AG09309 (cell line): ENCODE measurements around the gene CAPN1.
A peak's percentile ranks its signal among the peaks of the same experiment; 100 is the strongest.
"Not testable (repeated sequence)": the region's sequence is repeated elsewhere in the genome, so short reads cannot be mapped to it uniquely, and the experiment has no call there.

Experiments
- DNase-seq: peaks from one replicate; pipeline ENCODE4 v3.0.0-alpha.2; 2010; ENCODE audit warnings: low read depth
- H3K4me3 ChIP-seq: 2 replicates; pipeline ENCODE4 v1.5.1; 2011; ENCODE audit warnings: mild to moderate bottlenecking, low read depth, low read length, moderate library complexity; ENCODE audit not compliant: control insufficient read depth
- TF ChIP-seq, protein P1 (sequence below): IDR thresholded peaks from 2 replicates; pipeline ENCODE4 v1.5.1; 2011; ENCODE audit warnings: mild to moderate bottlenecking, low read depth, low read length, inconsistent platforms; ENCODE audit not compliant: insufficient read depth, control insufficient read depth; ENCODE audit errors: missing control alignments

Gene CAPN1

DNA sequence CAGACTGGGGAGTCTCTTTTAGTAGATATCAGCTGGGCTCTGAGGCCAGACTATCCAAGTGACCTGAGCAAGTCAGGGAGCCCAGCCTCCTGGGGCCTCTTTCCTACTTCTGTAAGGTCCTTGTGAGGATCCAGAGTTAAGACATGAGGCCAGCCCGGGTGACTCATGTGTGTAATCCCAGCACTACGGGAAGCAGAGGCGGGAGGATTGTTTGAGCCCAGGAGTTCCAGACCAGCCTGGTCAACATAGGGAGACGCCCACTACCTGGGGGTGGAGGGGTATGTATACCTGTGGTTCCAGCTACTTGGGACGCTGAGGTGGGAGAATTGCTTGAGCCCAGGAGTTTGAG lies 43.2 kb downstream of the CAPN1 start:
- no peak overlapping the region for H3K4me3 ChIP-seq
- DNase-seq: peak; percentile 39
- TF ChIP-seq, protein P1, sequence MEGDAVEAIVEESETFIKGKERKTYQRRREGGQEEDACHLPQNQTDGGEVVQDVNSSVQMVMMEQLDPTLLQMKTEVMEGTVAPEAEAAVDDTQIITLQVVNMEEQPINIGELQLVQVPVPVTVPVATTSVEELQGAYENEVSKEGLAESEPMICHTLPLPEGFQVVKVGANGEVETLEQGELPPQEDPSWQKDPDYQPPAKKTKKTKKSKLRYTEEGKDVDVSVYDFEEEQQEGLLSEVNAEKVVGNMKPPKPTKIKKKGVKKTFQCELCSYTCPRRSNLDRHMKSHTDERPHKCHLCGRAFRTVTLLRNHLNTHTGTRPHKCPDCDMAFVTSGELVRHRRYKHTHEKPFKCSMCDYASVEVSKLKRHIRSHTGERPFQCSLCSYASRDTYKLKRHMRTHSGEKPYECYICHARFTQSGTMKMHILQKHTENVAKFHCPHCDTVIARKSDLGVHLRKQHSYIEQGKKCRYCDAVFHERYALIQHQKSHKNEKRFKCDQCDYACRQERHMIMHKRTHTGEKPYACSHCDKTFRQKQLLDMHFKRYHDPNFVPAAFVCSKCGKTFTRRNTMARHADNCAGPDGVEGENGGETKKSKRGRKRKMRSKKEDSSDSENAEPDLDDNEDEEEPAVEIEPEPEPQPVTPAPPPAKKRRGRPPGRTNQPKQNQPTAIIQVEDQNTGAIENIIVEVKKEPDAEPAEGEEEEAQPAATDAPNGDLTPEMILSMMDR: no peak

DNA sequence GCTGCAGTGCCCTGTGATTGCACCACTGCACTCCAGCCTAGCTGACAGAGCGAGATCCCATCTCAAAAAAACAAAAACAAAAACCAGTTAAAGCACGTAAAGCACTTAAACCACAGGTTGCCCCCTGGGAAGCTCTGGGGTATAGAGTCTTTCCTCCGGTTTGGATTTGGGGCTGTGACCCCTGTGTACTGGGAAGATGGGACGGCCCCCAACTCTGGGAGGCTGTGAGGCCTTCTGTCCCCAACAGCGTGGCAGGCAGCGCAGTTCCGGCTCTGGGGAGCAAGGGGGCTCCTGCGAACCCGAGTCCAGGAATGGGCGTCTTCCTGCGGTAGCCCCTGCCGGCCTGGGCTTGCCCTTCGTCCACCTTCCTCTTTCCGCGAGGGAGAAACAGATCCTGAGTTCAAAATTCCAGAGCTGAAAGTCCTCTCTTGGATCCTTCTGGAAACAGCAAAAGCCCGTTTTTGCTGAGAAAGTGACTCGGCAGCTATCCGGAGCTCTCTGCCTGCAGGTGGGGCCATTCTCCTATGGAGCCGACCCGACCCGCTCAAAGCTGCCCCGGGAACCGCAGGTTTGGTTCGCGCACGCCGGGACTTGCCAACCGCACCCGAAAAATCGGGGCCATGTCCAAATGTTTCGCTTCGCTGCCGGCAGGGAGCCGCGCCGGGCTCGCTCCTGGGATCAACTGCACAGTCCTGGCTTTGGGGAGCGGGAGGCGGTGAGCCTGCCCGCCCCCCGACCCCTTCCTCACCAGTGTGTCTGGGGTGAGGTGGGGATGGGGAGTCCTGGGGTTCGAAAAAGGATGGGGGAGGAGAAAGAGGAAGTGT lies 43.8 kb downstream of the CAPN1 start:
- H3K4me3 ChIP-seq: peak overlapping the region; percentile 47
- TF ChIP-seq, protein P1: peak; percentile 63
- DNase-seq: peak; percentile 16

DNA sequence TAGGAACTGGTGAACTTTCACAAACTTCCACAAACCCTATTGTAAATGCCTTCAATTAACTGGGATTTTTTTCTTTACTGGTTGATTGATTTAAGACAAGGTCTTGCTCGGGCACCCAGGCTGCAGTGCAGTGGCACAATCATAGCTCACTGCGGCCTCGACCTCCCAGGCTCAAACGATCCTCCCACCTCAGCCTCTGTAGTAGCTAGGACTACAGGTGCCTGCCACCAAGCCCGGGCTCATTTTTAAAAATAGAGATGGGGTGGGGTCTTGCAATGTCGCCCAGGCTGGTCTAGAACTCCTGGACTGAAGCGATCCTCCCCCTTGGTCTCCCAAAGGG lies 44.3 kb downstream of the CAPN1 start:
- TF ChIP-seq, protein P1: no peak
- H3K4me3 ChIP-seq: peak overlapping the region; percentile 47
- DNase-seq: no peak

DNA sequence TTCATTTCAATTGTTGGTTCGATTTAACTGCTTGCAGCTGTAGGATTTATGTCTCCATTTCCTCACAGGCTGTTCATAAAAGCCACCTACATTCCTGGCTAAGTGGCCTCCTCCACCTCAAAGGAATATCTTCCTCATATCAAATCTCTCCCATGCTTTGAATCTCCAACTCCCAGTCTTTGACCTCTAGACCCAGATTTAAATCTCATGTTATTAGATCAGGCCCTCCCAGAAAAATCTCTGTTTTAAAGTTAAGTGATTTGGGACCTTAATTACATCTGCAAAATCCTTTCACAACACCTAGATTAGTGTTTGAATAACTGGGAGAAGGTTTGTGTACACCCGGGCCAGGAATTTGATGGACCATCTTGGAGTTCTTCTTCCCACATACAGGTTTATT lies 46.2 kb downstream of the CAPN1 start:
- no peak for DNase-seq
- TF ChIP-seq, protein P1: no peak
- no peak overlapping the region for H3K4me3 ChIP-seq

DNA sequence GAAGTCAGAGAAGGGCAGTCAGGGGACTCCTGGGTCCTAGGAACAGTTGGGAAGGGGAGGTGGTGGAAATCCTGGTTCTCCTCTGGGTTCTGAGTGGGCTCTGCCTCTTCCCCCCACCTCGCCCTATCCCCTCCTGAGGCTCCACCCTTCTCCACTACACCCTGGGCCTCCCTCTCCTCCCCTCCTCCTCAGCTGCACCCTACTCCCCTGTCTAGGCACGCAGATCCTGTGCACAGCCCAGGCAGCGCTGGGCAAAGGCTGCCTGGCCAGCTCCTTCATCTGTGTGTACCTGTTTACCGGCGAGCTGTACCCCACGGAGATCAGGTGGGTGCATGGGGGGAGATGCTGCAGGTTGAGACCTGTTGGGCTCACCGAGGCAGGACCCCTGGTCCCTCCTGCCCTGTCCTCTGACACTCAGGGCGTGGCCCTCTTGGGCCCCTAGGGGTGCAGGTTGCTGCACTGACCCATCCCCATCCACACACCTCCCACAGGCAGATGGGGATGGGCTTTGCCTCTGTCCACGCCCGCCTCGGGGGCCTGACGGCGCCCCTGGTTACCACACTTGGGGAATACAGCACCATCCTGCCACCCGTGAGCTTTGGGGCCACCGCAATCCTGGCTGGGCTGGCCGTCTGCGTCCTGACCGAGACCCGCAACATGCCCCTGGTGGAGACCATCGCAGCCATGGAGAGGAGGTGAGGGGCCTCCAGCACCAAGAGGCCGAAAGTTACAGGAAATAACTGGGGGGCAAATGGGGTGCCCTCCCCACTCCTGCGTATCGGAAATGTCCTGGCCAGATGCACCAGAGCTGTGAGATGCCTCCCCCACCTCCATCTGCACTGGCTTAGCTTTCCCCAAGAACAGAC lies 54.7 kb downstream of the CAPN1 start:
- DNase-seq: no peak
- TF ChIP-seq, protein P1: no peak
- H3K4me3 ChIP-seq: no peak overlapping the region

DNA sequence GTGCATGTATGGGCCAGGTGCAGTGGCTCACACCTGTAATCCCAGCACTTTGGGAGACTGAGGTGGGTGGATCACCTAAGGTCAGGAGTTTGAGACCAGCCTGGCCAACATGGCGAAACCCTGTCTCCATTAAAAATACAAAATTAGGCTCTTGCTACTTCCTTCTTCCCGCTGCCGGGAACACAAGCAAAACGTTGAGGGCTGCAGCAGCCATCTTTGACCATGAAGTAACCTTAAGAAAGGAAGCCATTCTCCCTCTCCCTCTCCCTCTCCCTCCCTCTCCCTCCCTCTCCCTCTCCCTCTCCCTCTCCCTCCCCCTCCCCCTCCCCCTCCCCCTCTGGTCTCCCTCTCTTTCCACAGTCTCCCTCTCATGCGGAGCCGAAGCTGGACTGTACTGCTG lies 56.6 kb downstream of the CAPN1 start:
- H3K4me3 ChIP-seq, DNase-seq: not testable (repeated sequence)

DNA sequence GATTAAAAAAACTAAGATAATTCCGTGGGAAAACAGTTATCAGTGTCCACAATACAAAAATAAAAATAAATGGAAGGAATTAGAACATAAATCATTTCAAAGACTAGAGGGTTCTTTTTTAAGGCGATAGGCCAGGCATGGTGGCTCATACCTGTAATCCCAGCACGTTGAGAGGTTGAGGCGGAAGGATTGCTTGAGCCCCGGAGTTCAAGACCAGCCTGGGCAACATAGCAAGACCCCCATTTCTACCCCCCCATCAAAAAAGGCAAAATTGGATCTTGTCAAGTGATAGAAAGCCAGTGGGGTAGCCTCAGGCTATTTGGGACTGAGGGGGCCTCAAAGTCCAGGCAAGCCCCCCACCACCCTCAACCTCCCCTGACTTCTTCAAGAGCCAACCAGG lies 59.4 kb downstream of the CAPN1 start:
- TF ChIP-seq, protein P1: no peak
- H3K4me3 ChIP-seq: no peak overlapping the region
- no peak for DNase-seq
